ENCODE measurements around the gene FXYD2.
A peak's percentile ranks its signal among the peaks of the same experiment; 100 is the strongest.

DNA sequence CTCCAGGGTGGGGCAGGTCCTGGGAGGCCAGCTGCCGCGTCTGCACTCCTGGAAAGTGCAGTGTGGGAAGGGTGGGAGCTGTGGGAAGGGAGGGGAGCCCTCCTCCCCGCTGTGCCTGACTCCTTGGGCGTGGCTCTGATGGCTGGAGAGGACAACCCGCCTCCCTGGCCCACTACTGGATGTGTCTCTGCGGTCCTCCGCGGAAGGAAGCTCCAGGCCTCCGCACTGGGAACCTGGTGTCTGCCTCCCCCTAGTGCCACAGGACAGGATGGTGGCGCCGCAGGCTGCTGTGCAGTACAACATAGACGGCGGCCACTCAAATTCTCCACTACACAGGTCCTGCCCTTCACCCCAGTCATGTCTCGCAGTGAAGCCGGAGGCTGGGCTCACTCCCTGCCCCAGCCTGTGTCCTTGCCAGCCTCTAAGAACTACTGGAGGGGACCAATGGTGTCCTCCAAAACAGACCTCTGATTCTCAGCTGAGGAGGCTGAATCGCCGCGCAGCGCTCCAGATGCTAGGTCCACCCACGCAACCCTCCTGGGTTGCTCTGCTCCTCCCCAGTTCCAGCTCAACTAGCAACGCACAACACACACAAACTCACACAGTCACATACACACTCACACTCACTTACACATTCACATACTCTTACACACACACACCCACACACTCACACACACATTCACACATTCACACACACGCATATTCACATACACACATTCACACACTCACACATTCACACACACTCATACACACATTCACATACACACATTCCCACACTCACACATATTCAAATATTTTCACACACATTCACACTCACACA is 15.1 kb downstream of the FXYD2 start:
- TF ChIP-seq, protein P1, sequence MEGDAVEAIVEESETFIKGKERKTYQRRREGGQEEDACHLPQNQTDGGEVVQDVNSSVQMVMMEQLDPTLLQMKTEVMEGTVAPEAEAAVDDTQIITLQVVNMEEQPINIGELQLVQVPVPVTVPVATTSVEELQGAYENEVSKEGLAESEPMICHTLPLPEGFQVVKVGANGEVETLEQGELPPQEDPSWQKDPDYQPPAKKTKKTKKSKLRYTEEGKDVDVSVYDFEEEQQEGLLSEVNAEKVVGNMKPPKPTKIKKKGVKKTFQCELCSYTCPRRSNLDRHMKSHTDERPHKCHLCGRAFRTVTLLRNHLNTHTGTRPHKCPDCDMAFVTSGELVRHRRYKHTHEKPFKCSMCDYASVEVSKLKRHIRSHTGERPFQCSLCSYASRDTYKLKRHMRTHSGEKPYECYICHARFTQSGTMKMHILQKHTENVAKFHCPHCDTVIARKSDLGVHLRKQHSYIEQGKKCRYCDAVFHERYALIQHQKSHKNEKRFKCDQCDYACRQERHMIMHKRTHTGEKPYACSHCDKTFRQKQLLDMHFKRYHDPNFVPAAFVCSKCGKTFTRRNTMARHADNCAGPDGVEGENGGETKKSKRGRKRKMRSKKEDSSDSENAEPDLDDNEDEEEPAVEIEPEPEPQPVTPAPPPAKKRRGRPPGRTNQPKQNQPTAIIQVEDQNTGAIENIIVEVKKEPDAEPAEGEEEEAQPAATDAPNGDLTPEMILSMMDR (IDR thresholded peaks at IDR 0.05), result peak in 5 of 6 experiments; percentile 45 to 67 (median 54)
- TF ChIP-seq POLR2A (IDR thresholded peaks at IDR 0.05), result no peak
